DMS114 treated with DMSO at 0.1 percent for 48 hours (cell line): Measurements from ENCODE around the gene PLCG1.

ENCODE experiments used
- DNase-seq: peaks from one replicate; lab custom pipeline; 2025; ENCODE audit not compliant: unreplicated experiment; lab: John Stamatoyannopoulos, UW

Gene PLCG1

GRCh38 chr20:41166201-41167117 is 29.1 kb downstream of the PLCG1 start:
- DNase-seq, result no peak

- no peak for DNase-seq
Measured at GRCh38 chr20:41167118-41167470, 29.8 kb downstream of the PLCG1 start.

- DNase-seq, result no peak
Measured at GRCh38 chr20:41167481-41168253, 30.3 kb downstream of the PLCG1 start.

GRCh38 chr20:41168281-41169161 is 31.2 kb downstream of the PLCG1 start:
- no peak for DNase-seq

GRCh38 chr20:41169162-41169690 is 31.9 kb downstream of the PLCG1 start:
- DNase-seq, result no peak

- no peak for DNase-seq
Measured at GRCh38 chr20:41169791-41170351, 32.5 kb downstream of the PLCG1 start.

- DNase-seq, result no peak
Measured at GRCh38 chr20:41170386-41171105, 33.2 kb downstream of the PLCG1 start.

GRCh38 chr20:41171736-41172295 is 34.5 kb downstream of the PLCG1 start:
- DNase-seq, result no peak

- no peak for DNase-seq
Measured at GRCh38 chr20:41172296-41173140, 35.2 kb downstream of the PLCG1 start.

GRCh38 chr20:41173161-41173721 is 35.9 kb downstream of the PLCG1 start:
- peak; percentile 15 for DNase-seq

- DNase-seq, result no peak
Measured at GRCh38 chr20:41173791-41174341, 36.5 kb downstream of the PLCG1 start.

GRCh38 chr20:41174373-41174772 is 37.0 kb downstream of the PLCG1 start:
- DNase-seq, result no peak

GRCh38 chr20:41174782-41175181 is 37.4 kb downstream of the PLCG1 start:
- DNase-seq, result no peak

- DNase-seq, result no peak
Measured at GRCh38 chr20:41175201-41175651, 37.9 kb downstream of the PLCG1 start.

GRCh38 chr20:41175727-41176330 is 38.5 kb downstream of the PLCG1 start:
- no peak for DNase-seq

GRCh38 chr20:41176711-41177552 is 39.6 kb downstream of the PLCG1 start:
- no peak for DNase-seq

- DNase-seq, result no peak
Measured at GRCh38 chr20:41177636-41178035, 40.3 kb downstream of the PLCG1 start.
